GM18873 (cell line): ENCODE data around the gene SCART1.
"Not testable (repeated sequence)": the region's sequence is repeated elsewhere in the genome, so short reads cannot be mapped to it uniquely, and the experiment has no call there.

Experiments used
- ATAC-seq: cut with Tn5 transposase; IDR thresholded peaks from one replicate; pipeline ENCODE4 v1.9.1; 2021; ENCODE audit warnings: mild to moderate bottlenecking, moderate library complexity, moderate number of reproducible peaks; ENCODE audit not compliant: unreplicated experiment, low FRiP score

The SCART1 gene

GRCh38 chr10:133453516-133454203 lies at the start of gene SCART1:
SCART1 (plus strand) TSS chr10:133453945; CDS start chr10:133453998, 53 bp downstream.
- ATAC-seq: no peak

DNA sequence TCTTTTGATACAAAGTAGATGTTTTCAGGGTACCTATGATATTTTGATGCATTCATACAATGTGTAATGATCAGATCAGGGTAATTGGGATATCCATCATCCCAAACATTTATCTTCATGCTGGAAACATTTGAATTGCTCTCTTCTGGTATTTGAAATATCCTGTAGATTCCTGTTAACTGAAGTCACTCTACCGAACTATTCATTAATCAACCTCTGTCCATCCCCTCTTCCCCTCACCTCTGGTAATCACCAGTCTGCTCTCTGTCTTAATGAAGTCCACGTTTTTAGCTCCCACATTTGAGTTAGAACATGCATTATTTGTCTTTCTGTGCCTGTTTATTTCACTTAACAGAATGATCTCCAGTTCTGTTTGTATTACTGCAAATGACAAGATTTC lies 48.5 kb upstream of the SCART1 start:
- ATAC-seq: no peak

DNA sequence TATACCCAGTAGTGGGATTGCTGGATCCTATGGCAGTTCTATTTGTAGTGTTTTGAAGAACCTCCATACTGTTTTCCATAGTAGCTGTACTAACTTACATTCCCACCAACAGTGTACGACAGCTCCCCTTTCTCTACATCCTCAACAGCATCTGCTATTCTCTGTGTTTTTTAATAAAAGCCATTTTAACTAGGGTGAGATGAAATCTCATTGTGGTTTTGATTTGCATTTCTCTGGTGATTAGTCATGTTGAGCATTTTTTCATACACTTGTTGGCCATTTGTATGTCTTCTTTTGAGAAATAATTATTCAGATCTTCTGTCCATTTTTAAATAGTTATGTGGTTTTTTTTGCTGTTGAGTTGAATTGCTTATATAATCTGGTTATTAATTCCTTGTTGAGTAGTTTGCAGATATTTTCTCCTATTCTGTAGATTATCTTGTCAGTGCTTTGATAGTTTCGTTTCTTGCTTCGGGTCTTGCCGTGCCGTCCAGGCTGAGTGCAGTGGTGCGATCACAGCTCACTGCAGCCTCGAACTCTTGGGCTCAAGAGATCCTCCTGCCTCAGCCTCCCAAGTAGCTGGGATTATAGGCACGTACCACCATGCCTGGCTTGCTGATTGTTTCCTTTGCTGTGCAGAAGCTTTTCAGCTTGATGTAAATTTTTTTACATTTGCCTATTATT lies 47.8 kb upstream of the SCART1 start:
- no peak for ATAC-seq

DNA sequence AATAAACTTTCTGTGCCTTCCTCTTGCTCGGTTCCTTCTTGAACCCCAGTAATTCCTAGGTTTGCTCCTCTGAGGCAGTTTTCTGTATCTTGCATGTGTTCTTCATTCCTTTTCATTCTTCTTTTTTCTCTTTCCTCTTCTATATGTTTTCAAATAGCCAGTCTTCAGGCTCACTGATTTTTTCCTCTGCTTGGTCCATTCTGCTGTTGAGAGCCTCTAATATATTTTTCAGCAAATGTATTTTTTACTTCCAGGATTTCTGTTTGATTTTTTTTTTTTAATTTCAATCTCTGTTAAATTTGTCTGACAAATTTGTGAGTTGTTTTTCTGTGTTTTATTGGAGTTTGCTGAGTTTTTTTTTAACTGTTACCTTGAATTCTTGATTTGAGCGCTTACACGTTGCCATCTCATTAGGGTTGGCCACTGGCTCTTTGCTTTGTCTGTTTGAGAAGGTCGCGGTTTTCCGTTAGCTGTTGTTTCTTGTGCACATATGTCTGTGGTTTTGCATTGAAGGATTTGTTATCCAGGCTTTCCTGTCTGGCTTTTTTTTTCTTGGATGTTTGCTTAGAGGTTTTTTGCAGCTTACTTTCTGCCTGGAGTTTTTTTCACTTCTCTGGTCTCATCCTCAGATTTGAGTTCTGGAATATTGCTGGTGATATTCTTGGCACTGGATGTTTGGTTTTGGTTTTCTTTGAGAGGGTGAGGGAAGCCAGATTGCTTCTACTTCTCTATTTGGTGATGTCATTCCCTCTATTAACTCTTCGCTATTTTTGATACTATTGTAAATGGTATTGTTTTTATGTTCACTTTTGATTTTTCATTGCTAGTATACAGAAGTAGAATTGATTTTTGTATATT lies 42.0 kb upstream of the SCART1 start:
- ATAC-seq: no peak

- no peak for ATAC-seq
Measured at GRCh38 chr10:133412381-133412711, 41.4 kb upstream of the SCART1 start.

DNA sequence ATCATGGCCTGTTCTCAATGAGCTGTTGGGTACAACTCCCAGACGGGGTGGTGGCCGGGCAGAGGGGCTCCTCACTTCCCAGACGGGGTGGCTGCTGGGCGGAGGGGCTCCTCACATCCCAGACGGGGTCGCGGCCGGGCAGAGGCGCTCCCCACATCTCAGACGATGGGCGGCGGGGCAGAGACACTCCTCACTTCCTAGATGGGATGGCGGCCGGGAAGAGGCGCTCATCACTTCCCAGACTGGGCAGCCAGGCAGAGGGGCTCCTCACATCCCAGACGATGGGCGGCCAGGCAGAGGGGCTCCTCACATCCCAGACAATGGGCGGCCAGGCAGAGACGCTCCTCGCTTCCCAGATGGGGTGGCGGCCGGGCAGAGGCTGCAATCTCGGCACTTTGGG lies 39.3 kb upstream of the SCART1 start:
- ATAC-seq: not testable (repeated sequence)

DNA sequence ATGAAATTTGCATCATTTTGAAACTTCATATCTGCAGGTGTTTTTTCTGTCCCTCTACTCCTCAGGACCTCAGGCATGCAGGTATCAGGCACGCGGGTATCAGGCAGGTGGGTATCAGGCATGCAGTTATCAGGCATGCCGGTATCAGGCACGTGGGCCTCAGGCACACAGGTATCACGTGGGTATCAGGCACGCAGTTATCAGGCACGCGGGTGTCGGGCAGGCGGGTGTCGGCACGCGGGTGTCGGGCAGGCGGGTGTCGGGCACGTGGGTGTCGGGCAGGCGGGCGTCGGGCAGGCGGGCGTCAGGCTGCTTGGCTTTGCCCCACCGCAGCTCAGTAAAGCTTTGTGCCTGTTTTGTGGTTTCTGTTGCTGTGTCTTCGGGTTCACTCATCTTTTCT lies 38.0 kb upstream of the SCART1 start:
- no peak for ATAC-seq

DNA sequence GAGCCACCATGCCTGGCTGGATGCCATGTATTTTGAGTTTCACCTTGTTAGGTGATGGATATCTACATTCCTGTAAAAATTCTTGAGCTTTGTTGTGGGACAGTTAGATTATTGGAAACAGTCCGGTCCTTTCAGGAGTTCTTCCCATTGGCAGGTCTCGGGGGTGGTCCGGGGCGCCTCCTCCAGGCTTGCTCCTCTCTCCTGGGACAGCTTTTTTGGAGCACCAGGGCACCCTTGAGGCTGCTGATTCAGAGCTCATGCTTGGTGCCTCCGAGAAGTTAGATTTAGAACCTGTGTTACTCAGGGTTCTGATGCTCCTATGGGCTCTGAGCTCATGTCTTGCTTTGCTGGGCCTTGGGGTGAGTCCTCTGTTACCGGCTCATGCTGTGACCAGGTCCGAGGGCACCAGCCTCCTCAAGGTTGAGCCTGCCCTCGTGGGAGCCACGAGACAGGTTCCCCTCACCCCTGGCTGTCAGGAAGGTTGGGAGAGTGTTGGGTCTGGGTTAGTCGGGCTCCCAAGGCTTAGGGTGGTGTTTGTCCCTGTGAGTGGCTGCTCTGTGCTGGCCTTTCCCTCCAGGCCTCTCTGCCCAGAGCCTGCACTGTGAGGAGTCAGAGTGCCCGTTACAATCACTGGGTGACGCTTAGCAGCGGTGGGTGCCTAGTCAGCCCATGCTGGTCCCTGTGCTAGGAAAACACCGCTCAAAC lies 35.3 kb upstream of the SCART1 start:
- no peak for ATAC-seq

GRCh38 chr10:133419211-133419950 lies 34.4 kb upstream of the SCART1 start:
- ATAC-seq: no peak

DNA sequence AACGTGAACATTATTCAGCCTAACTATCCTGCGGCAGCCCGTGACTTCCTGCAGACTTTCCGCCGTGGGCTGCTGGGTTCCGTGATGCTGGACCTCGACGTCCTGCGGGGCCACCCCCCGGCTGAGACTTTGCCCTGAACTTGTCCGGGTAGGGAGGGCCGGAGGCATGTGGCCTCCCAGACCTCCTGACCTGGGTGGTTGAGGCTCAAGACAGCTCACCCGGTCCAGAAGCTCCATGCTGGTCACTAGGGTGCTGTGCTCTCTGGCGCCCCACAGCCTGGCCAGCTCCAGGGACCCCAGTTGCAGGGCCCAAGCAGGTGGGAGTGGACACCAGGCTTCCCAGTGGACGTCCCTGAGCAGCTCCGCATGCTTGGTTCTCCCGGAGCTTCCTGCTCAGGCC lies 33.7 kb upstream of the SCART1 start:
- no peak for ATAC-seq

- ATAC-seq: no peak
Measured at GRCh38 chr10:133420579-133420978, 33.2 kb upstream of the SCART1 start.

- no peak for ATAC-seq
Measured at GRCh38 chr10:133421336-133422222, 32.2 kb upstream of the SCART1 start.

- ATAC-seq: no peak
Measured at GRCh38 chr10:133422223-133422806, 31.4 kb upstream of the SCART1 start.

DNA sequence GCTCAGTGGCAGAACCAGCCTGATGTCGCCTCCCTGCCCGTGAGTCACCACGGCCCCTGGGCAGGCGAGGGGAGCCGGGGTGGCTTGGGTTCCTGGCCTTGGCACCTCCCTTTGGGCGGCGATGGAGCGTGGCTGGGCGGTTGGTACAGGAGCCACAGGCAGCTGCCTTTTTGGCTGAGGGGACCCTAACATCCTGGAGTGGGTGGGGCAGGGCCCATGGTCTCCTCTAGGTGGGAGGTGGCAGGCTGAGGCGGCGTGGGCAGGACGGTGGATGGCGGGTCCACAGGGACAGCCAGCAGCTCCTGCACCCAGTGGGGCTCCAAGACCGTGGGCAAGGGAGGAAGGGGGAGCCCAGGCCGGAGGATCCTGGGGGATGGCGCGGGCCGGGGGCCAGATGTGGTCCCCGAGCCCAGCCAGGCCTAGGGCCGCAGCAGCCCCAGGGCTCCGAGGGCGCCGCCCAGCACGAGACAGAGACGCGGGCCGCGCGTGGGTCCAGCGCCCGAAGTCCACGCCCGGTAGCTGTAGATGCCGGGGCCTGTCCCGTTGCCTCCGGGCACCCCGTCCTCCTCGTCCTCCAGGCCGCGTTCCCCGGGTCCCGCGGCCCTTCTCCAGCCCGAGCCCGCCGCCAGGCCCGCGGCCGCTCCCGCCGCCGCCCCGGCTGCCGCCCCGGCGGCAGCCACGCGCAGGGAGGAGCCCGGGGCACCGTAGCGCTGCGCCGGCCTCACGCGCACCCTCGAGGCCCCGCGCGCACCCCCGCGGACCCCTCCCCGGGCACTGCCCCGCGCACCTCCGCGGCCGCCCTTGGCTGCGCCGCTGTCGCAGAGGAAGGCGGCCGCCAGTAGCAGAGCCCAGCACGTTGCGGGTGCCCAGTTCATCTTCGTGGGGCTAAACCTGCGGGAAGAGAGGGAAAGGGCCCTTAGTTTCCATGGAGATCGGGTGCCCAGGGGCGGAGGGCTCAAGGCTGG lies 30.7 kb upstream of the SCART1 start:
- ATAC-seq: no peak

DNA sequence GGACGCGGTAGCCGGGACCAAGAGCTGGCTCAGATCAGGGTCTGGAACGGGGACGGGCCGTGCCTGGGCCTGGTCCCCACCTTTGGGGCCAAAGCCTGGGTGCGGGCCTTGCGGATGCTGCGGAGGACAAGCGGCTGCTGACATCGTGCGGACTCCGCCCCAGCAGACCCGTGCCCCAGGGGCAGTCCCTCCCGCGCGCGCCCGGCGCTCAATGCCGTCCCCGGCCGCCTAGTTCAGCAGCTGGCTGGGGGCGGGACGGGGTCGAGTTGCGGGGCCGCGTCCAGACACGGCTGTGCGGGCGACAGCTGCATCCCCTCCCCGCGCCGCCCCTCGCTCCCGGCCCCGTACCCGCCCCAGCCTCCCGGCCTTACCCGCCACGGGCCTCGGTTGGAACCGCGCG lies 29.6 kb upstream of the SCART1 start:
- ATAC-seq: not testable (repeated sequence)

- not testable (repeated sequence) for ATAC-seq
Measured at GRCh38 chr10:133424601-133425000, 29.1 kb upstream of the SCART1 start, which contains the start of gene SPRN. SPRN (minus strand) TSS chr10:133424625; CDS start chr10:133423681, 944 bp downstream.

DNA sequence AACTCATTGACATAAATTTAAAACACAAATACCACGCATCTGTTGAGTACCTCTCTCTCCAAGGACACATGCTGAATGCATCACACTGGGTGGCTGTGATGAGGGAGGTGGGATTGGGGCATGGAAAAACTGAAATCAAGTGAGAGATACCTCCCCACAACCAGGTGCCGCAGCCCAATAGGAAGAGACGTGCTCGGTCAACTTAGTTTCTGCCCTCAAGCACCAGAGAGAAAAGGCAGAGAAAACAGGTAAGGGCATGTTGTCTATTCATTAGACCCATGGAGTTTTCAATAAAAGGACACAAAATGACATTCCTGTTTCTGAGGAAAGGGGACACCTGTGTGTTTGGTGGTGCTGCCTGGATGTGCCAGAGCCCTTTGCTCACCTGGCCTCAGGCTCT lies 24.2 kb upstream of the SCART1 start:
- not testable (repeated sequence) for ATAC-seq
